Kasumi-1 (cell line): Measurements from ENCODE around the gene NLGN1.

Experiments
- DNase-seq, 2 experiments: peaks; one replicate each; lab custom pipeline; 2025; lab: John Stamatoyannopoulos, UW

Gene NLGN1

DNA sequence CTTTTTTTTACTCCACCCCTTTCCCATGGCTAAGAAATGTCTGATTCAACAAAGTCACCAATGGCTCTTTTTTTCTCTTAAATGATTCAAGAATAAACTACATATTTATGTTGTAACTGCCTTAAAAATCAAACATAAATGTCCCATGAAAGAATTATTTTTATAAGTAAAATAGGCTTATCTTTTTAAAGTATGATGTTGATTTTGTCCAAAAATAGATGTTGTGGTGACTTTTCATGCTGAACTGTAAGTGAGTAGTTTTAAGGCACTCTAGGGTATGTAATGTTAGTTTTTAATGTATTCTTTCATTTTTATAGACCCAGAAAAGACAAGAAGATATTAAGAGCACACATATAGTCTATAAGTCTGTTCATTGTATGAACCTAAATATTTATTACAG lies 594.9 kb downstream of the NLGN1 start:
- DNase-seq: no peak

DNA sequence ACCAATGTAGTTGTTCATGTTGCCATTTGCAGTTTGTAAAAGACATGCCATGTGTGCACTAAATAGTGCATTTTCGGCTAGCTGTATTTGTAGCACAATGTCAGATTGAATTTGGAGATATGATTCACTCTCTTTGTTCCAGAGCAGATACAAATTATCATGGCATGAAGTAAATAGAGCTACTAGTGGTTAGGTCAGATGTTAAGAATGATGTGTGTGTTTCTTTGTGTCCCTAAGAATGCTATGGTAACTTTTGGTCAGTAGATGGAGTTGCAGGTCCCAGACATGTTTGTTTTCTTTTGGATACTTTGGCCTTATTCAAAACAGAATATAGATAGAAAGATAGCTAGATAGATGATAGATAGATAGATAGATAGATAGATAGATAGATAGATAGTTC lies 595.8 kb downstream of the NLGN1 start:
- peak; percentile 48 to 57 for DNase-seq

GRCh38 chr3:174000675-174001074 lies 603.1 kb downstream of the NLGN1 start:
- DNase-seq: no peak

DNA sequence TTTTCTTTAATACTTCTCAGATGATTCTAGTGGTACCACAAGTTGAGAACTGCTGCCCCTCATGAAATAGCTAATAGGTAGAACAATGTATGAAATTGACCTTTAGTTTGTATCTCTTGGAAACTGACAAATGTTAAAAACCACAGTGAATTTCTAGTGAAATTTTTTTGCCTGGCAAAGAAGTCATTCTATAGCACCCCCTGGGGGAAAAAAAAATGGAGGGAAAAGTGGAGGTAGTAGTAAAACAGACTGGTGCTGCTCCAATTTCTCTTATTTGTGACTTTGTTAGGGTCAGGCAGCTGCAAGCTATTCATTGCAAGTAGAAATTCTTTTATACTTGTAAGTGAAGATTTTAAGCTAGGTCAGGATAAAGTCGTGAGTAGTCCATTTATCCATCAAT lies 605.0 kb downstream of the NLGN1 start:
- peak; percentile 26 to 36 for DNase-seq

DNA sequence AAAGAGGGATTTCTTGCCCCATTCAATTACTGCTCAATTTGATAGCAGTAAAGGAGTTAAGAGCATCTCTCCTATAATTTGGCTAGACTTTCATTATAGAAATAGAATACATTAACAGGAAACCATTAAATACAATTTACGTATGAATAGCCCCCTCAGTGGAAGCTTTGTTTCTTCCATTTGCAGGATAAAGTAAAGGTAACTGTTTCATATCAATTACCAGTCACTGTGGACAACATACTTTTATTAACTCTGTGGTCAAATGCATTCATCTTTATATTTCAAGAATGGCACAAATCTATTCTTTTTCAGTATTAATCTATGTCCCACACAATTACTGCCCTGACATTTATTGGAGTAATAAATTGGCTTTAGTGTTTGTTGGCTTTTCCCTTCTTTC lies 613.4 kb downstream of the NLGN1 start:
- DNase-seq: no peak

DNA sequence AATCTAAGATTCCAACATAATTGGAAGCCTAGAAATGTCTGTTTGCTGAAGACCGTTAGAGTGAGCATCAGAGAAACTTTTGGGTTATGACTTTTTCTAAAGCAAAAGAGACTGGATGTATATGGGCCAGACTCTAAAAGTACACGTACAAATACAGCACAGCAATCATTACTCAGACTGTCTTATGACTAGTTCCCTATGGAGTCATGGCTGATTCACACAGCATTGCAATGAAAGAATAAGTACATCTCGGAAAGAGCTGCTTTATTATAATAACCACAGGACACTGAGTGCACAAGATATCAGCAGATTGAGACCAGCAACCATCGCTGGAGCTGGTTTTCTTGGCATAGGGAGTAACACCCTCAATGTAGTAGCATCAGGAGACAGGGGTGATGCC lies 618.6 kb downstream of the NLGN1 start:
- DNase-seq: no peak

DNA sequence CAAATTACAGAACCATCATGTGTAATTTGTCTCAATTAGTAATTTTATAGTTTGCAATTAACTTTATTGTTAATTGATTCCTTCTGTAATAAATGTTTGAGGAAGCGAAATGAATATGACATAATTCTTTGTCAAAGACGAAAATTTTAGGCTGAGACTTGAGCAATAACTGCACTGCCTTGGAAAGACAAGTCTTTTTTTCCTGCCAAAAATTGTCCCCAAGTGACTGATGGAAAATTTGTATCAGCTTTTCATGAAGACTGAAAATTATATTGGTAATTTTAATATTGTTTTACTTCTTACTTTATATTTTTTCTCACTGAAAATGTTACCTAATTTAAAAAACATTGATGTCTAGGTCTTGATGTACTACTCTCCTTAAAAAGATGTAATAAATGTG lies 622.6 kb downstream of the NLGN1 start:
- no peak for DNase-seq

DNA sequence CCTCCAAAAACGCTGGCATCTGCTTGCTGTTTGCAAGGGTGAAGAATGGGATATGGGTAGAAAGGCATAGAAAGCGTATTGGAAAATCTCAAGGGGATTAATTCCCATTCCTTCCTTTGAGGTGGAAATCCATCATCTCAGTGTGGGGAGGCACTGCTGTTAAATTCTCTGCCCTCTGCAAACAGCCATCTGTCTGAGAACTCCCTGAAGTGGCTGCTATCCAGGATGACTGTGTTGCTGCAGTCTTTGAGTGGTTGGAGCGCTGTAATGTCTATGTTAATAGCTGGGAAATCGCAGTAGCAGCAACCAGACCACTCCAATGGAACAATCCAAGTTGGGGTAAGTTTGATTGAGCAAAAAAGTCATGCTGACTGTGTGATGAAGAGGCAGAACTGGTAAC lies 625.9 kb downstream of the NLGN1 start:
- DNase-seq: no peak

DNA sequence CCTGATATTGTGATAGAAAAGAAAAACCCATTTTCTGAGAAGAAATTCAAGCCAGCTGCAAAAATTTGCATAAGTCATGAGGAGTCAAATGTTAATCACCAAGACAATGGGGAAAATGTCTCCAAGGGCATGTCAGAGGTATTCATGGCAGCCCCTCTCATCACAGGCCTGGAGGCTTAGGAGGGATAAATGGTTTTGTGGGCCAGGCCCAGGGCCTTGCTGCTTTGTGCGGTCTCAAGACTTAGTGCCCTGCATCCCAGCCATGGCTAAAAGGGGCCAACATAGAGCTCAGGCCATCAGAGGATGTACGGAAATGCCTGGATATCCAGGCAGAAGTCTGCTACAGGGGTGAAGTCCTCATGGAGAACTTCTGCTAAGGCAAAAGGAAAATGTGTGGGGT lies 631.1 kb downstream of the NLGN1 start:
- DNase-seq: no peak

DNA sequence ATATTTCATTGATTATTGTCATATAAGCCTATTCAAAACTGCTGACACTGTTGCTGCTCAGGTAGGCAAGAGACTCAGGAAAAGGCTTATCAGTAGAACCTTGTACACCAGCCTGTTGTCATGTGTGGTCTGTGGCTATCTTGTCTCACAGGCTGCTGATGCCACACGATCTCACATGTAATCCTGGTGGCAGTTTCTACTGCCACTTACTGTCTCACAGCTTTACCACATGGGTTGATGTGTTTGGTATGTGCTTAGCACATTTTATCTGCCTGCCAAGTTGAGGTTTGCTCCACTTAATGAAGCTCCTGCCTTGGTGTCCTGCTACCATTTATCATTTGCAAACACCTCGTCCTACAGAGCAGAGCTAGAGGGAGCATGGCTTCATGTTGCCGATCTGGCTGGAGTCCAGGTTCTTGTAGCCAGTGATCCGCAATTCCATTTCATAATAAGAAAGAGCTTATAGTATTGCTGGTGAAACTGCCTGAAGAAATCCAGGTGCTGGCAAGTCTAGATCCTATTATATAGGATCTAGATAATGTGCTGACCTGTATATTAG lies 637.9 kb downstream of the NLGN1 start:
- DNase-seq: no peak

GRCh38 chr3:174046311-174046710 lies 648.8 kb downstream of the NLGN1 start:
- no peak for DNase-seq

DNA sequence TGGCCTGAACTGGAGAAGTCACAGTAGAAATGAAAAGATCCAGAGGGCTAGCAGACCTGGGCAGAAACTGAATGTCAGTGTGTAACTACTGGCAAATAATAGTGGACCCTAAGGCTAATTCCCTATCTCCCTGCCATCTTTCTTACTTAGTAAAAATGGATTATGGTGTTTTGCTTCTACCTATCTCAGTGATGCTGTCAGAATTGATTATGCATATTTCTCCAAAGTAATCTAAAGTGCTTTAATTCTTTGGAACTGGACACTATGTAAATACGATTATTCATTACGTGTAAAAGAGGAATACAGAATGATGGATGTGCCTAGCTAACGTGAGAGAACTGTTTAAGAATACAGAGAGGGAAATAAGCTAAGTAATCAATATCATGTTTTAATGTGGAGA lies 651.9 kb downstream of the NLGN1 start:
- DNase-seq: no peak

GRCh38 chr3:174051191-174051590 lies 653.6 kb downstream of the NLGN1 start:
- DNase-seq: no peak

DNA sequence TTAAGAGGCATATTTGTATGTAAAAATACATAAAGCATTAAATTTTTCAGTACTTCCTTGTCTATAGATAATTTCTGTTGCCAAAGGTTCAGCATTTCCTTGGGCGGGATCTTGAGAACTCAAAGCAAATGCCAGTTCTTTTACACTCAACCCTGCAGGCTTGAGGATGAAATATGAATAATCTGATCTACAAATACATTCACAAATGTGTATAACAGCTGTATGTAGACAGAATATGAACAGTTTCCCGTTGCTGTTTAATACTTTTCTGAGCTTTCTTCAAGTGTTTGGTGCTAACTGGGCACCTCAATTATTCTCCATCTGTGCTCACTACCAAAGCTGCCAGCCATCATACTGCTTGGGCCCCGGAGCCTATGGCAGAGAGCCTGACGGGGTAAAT lies 661.3 kb downstream of the NLGN1 start:
- no peak for DNase-seq

- no peak for DNase-seq
Observed at GRCh38 chr3:174060431-174060830, 662.9 kb downstream of the NLGN1 start.

GRCh38 chr3:174061162-174061561 lies 663.6 kb downstream of the NLGN1 start:
- no peak for DNase-seq

DNA sequence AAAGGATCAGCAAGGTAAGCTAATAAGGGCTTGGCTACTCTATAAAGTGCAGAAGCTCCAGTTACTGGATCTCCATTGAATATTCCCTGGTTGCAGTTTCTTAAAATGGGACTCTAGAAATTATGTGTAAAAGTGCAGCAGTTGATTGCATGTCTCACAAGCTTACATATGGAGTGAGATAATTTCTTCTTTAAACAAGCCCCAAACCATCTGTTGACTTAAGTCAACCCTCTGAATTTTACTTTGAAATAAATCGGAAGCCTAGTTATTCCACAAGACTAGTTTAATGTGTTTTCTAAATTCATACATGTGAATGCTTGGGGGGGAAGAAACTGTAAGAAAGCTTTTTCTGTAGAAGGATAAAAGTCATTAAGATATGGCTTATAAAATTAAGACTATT lies 664.2 kb downstream of the NLGN1 start:
- DNase-seq: no peak

GRCh38 chr3:174062923-174063322 lies 665.4 kb downstream of the NLGN1 start:
- peak in 1 of 2 experiments; percentile 8 for DNase-seq

DNA sequence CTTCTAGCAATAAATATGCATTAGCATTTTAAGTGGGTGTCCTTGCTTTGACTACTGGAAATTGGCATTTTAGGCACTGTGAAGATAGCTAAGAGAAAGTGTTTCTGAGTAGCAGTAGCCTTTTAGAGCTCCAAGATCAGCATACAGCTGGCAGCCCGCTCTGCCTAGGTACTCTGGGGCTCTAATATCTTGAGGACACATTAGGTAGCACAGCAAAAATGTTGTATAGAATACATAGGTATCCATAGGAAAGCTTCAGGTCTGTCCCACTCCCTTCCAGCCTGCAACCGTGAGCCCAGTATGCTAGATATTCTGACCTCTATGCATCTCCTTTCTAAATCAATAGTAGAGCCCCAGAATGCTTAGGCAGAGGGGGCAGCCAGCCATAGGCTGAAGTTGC lies 670.5 kb downstream of the NLGN1 start:
- no peak for DNase-seq

DNA sequence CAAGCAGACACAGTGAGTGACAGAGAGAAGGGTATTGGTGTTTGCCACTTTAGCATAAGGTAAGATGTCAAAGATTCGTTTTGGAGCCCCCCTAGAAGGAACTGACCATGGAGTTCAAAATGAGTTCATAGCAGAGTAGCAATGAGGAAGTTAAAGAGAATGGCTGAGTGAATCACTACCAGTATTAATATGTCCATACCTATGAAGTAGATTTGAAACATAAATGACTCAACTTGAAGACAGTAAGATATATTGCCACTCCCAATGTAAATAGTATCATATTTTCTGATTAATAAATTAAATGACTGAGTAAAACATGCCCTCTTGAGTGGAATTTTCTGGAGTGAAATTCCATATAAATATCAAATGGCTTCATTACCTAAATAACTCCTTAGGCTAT lies 675.1 kb downstream of the NLGN1 start:
- peak in 1 of 2 experiments; percentile 3 for DNase-seq

- no peak for DNase-seq
Observed at GRCh38 chr3:174083706-174084105, 686.2 kb downstream of the NLGN1 start.

DNA sequence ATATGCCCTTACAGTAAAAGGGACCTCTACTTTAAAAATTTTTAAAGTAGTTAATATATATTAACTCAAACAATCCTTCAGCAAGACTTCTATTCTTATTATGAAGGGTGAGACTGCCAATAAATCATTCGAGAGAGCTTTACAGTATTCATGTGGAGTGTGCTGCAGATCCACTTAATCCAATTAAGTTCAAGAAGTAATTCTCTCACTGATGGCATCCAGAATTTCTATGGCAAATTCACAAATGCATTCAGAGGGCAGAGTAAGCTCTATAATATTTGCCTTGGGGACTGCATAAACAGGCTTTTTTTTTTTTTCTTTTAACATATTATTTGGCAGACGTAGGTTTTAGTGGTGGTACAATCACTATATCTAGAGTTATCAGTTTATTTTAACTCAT lies 692.0 kb downstream of the NLGN1 start:
- no peak for DNase-seq

DNA sequence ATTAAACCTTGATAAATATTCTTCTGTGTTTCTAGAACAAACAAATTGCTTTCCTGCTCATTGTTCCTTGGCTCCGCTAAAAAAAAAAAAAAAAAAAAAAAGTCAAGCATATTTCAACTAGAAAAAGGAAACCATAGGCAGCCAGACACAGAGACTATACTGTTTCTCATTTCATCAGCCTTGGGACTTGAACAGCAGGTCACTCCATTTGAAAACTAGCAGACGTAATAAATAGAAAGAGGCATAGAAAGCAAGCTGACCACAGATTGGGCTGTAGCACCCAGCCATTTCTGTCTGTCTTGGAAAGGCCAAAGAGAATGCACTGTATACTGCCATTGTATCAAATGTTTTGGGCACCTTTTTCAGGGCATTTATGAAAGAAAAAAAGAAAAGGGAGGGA lies 697.1 kb downstream of the NLGN1 start:
- DNase-seq: no peak

- no peak for DNase-seq
Observed at GRCh38 chr3:174097686-174098085, 700.1 kb downstream of the NLGN1 start.

DNA sequence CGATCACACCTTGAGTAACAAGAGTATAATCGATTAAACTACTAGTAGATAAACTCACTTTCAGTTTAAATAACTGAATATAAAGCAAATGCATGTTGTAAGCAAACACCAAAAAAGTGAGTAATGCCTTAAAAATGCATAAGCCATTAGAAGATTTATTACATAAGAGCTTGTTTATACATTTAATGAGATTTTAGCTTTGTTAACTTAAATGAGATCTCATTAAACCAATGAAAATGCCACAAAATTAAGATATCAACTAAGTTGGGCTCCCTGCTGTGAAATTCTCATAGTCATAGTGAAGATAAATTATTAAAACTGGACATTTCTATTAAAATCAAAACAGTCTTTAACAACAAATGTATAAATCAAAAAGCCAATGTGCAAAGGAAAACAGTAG lies 701.2 kb downstream of the NLGN1 start:
- DNase-seq: no peak
